H1 (cell line): ENCODE data around the gene EFHB. TPM values are rescaled to one million over a fixed set of nuclear protein-coding genes. Genes with fewer than 3 reads are reported as not detected.

Experiments
- BACH1 ChIP-seq: IDR thresholded peaks from 2 replicates; pipeline ENCODE4 v1.6.1; 2012; ENCODE audit warnings: low read length, improper control_type of control experiment
- CTBP2 ChIP-seq: IDR thresholded peaks from 2 replicates; pipeline ENCODE4 v1.7.0; 2011; ENCODE audit warnings: borderline replicate concordance, mild to moderate bottlenecking, moderate library complexity, mixed read lengths, low read length; ENCODE audit not compliant: insufficient read depth, insufficient read length
- EZH2 ChIP-seq: fragments of 200-600 bp; sonication (generic); IDR thresholded peaks from 2 replicates; pipeline ENCODE4 v1.7.1; 2012; ENCODE audit warnings: low read depth, mild to moderate bottlenecking, moderate library complexity, low read length, inconsistent platforms; ENCODE audit not compliant: severe bottlenecking
- KDM5A ChIP-seq: fragments of 200-600 bp; IDR thresholded peaks from 2 replicates; pipeline ENCODE4 v1.7.1; 2012; ENCODE audit warnings: mild to moderate bottlenecking, low read length, inconsistent platforms, mixed read lengths
- polyA plus RNA-seq, 7 experiments: library from polyadenylated mRNA; depleted of rRNA in 3 of 7; stranded (reverse) in 5 of 7; unstranded in 2 of 7; fragments of >200 nt in 5 of 7; fragments of 200-250 nt in 2 of 7; gene quantifications; 1 replicate in 5 of 7; 2 replicates in 1 of 7; 4 replicates in 1 of 7; pipeline versions ENCODE4 v1.2.1 to v1.2.3, GENCODE V29; 2011 to 2013; ENCODE audit warnings: missing spikeins in 2 of 7, mixed read lengths in 2 of 7
- total RNA-seq: library from RNA; stranded (reverse); fragmentation: NEBNext Ultra II Directional; extraction: Animal tissue kit (Norgen Biotek cat#: 25700); gene quantifications from 2 replicates; pipeline ENCODE4 v1.2.1, GENCODE V29; 2021
- TF ChIP-seq, protein P1 (sequence below): IDR thresholded peaks from 2 replicates; pipeline ENCODE4 v1.6.1; 2012; ENCODE audit warnings: inconsistent platforms
- TF ChIP-seq, protein P2 (sequence below): IDR thresholded peaks from 2 replicates; pipeline ENCODE4 v1.6.1; 2012; ENCODE audit warnings: inconsistent platforms

The EFHB gene
- total and polyA plus RNA-seq, 2 of the 8 experiments (the other 6 are each of a cell fraction or from before 2014, with no cell fraction given), result 0.12 to 1.3 TPM

DNA sequence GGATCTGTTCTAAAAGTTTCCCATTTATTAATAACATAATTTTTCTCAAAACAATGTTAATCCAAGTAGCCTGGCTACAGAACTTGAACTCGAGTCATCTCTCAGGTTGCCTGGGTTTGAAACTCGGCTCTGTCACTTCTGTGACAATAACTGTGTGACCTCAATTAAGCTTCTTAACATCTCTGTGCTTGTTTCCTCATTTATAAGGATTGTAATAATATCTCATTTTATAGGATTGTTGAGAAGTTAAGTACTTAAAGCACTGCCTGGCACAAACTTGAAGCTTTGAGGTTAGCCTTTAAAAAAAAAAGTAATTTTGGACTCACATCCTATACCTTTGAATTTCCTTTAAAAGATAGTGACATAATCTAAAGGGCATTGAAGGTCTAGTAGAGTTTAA, 16.3 kb upstream of the EFHB start (continued):
- TF ChIP-seq CTBP2, result no peak
- TF ChIP-seq, protein P1, sequence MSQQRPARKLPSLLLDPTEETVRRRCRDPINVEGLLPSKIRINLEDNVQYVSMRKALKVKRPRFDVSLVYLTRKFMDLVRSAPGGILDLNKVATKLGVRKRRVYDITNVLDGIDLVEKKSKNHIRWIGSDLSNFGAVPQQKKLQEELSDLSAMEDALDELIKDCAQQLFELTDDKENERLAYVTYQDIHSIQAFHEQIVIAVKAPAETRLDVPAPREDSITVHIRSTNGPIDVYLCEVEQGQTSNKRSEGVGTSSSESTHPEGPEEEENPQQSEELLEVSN, result no peak
- no peak for TF ChIP-seq KDM5A
- TF ChIP-seq, protein P2, sequence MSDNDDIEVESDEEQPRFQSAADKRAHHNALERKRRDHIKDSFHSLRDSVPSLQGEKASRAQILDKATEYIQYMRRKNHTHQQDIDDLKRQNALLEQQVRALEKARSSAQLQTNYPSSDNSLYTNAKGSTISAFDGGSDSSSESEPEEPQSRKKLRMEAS, result no peak
- no peak for TF ChIP-seq EZH2
- no peak for TF ChIP-seq BACH1
